ENCODE measurements around the gene CHRNA4.

CHRNA4 gene

GRCh38 chr20:63350597-63351325 is 10.4 kb downstream of the CHRNA4 start:
- DNase-seq (ENCODE audit: low read depth) = no peak
- no peak overlapping the region for H3K4me3 ChIP-seq (ENCODE audit: low read length)
- no peak for TF ChIP-seq CTCF (conservative IDR thresholded peaks at IDR 0.05; ENCODE audit: low read depth, low read length)

- TF ChIP-seq CTCF (conservative IDR thresholded peaks at IDR 0.05; ENCODE audit: low read depth, low read length) = no peak
- H3K4me3 ChIP-seq (ENCODE audit: low read length) = no peak overlapping the region
- no peak for DNase-seq (ENCODE audit: low read depth)
Observed at GRCh38 chr20:63350196-63350595, 11.0 kb downstream of the CHRNA4 start.

- no peak for TF ChIP-seq CTCF (conservative IDR thresholded peaks at IDR 0.05; ENCODE audit: low read depth, low read length)
- no peak for DNase-seq (ENCODE audit: low read depth)
- H3K4me3 ChIP-seq (ENCODE audit: low read length) = no peak overlapping the region
Observed at GRCh38 chr20:63349516-63349895, 11.6 kb downstream of the CHRNA4 start.

GRCh38 chr20:63348828-63349515 is 12.2 kb downstream of the CHRNA4 start:
- no peak overlapping the region for H3K4me3 ChIP-seq (ENCODE audit: low read length)
- no peak for TF ChIP-seq CTCF (conservative IDR thresholded peaks at IDR 0.05; ENCODE audit: low read depth, low read length)
- no peak for DNase-seq (ENCODE audit: low read depth)

- TF ChIP-seq CTCF (conservative IDR thresholded peaks at IDR 0.05; ENCODE audit: low read depth, low read length) = no peak
- no peak overlapping the region for H3K4me3 ChIP-seq (ENCODE audit: low read length)
- no peak for DNase-seq (ENCODE audit: low read depth)
Observed at GRCh38 chr20:63347950-63348827, 13.0 kb downstream of the CHRNA4 start.

GRCh38 chr20:63347081-63347741 is 13.9 kb downstream of the CHRNA4 start:
- TF ChIP-seq CTCF (conservative IDR thresholded peaks at IDR 0.05; ENCODE audit: low read depth, low read length) = no peak
- no peak for DNase-seq (ENCODE audit: low read depth)
- no peak overlapping the region for H3K4me3 ChIP-seq (ENCODE audit: low read length)
